KBM-7 (cell line): Measurements from ENCODE around the gene LIX1L.

Source experiments
- DNase-seq: peaks from one replicate; pipeline ENCODE4 v3.0.0-alpha.2; 2015
- in situ Hi-C: fragments of 300-500 bp; cut with MboI; formaldehyde crosslinking; loops from 2 replicates; pipeline ENCODE4 v1.14.3; 2020; ENCODE audit warnings: low sequenced_read_pairs, low pct_unique_long_range_greater_than_20kb, mixed read lengths

The LIX1L gene

GRCh38 chr1:145957443-145958319 is at the start of gene LIX1L:
Gene LIX1L (minus strand): TSS chr1:145958017. CDS start chr1:145957927, 90 bp downstream.
- in situ Hi-C loops: no loop called here
- DNase-seq: peak; percentile 97

- in situ Hi-C loops: no loop called here
Measured at GRCh38 chr1:146001709-146002108, 43.9 kb upstream of the LIX1L start.

GRCh38 chr1:145999321-146000024 is 41.7 kb upstream of the LIX1L start:
- DNase-seq: no peak
- in situ Hi-C loops: no loop called here

More at GRCh38 chr1:146001709-146002108, 43.9 kb upstream of the LIX1L start:
- no peak for DNase-seq

- peak; percentile 26 for DNase-seq
- in situ Hi-C loops: no loop called here
Measured at GRCh38 chr1:145997718-145998023, 39.9 kb upstream of the LIX1L start.

GRCh38 chr1:145997016-145997717 is 39.4 kb upstream of the LIX1L start:
- peak; percentile 58 for DNase-seq
- in situ Hi-C loops: no loop called here

- in situ Hi-C loops: no loop called here
- DNase-seq: peak; percentile 99
Measured at GRCh38 chr1:145996433-145997015, 38.7 kb upstream of the LIX1L start, which contains the start of gene TXNIP. Gene TXNIP (minus strand): TSS chr1:145996579. CDS start chr1:145996266, 313 bp downstream.

- no peak for DNase-seq
- in situ Hi-C loops: no loop called here
Measured at GRCh38 chr1:145995964-145996432, 38.2 kb upstream of the LIX1L start.

GRCh38 chr1:145995148-145995881 is 37.5 kb upstream of the LIX1L start:
- in situ Hi-C loops: no loop called here
- peak; percentile 35 for DNase-seq

- in situ Hi-C loops: no loop called here
- peak; percentile 44 for DNase-seq
Measured at GRCh38 chr1:145994391-145995120, 36.7 kb upstream of the LIX1L start.

- in situ Hi-C loops: no loop called here
Measured at GRCh38 chr1:145993618-145994390, 36.0 kb upstream of the LIX1L start.

GRCh38 chr1:145992958-145993617 is 35.3 kb upstream of the LIX1L start:
- in situ Hi-C loops: no loop called here
- no peak for DNase-seq

More at GRCh38 chr1:145993618-145994390, 36.0 kb upstream of the LIX1L start:
- peak; percentile 14 for DNase-seq

- in situ Hi-C loops: no loop called here
- no peak for DNase-seq
Measured at GRCh38 chr1:145992502-145992936, 34.7 kb upstream of the LIX1L start.

- peak; percentile 42 for DNase-seq
- in situ Hi-C loops: no loop called here
Measured at GRCh38 chr1:145991735-145992412, 34.1 kb upstream of the LIX1L start.

GRCh38 chr1:145990249-145990855 is 32.5 kb upstream of the LIX1L start:
- DNase-seq: peak; percentile 31
- in situ Hi-C loops: no loop called here

GRCh38 chr1:145988773-145989172 is 31.0 kb upstream of the LIX1L start:
- in situ Hi-C loops: no loop called here
- DNase-seq: peak; percentile 15

- in situ Hi-C loops: no loop called here
Measured at GRCh38 chr1:145987926-145988325, 30.1 kb upstream of the LIX1L start.

More at GRCh38 chr1:145987926-145988325, 30.1 kb upstream of the LIX1L start:
- DNase-seq: no peak
